Caco-2 (cell line): Measurements from ENCODE around the gene CDH13. TPM values are rescaled to one million over a fixed set of nuclear protein-coding genes. Genes with fewer than 3 reads are reported as not detected.

Source experiments
- BruUV-seq: library from RNA; stranded (reverse); fragments of 400-500 nt; replicated peaks from 2 replicates; lab custom pipeline; 2021; lab: Mats Ljungman, UMichigan
- CTCF ChIA-PET: fragments of 300-600 bp; sonication (Branson Sonifier 250); formaldehyde crosslinking; loops from one replicate; lab custom pipeline; 2022; ENCODE audit warnings: antibody characterized with exemption; lab: Charles Lee
- POLR2A ChIA-PET: fragments of 300-600 bp; sonication (Branson Sonifier 250); formaldehyde crosslinking; loops from one replicate; lab custom pipeline; 2022; ENCODE audit warnings: antibody characterized with exemption; lab: Charles Lee
- DNase-seq, 2 experiments: peaks; one replicate each; pipeline versions ENCODE4 v3.0.0 to v3.0.0-alpha.2; 2020 to 2022
- H3K27me3 ChIP-seq: replicated peaks from 2 replicates; pipeline ENCODE4 v1.6.0; 2011; ENCODE audit warnings: low read length; ENCODE audit not compliant: control insufficient read depth, insufficient read depth
- H3K36me3 ChIP-seq: 2 replicates; pipeline ENCODE4 v1.5.1; 2011; ENCODE audit warnings: low read length; ENCODE audit not compliant: control insufficient read depth, insufficient read depth
- H3K4me1 ChIP-seq: fragments of 250-450 bp; sonication (Bioruptor Pico); 2 replicates; pipeline ENCODE4 v1.5.1; 2020; ENCODE audit warnings: mild to moderate bottlenecking
- H3K4me3 ChIP-seq: 2 replicates; pipeline ENCODE4 v1.5.1; 2011; ENCODE audit warnings: low read depth, mild to moderate bottlenecking, control low read depth, low read length
- H3K9me3 ChIP-seq: fragments of 250-450 bp; sonication (Bioruptor Pico); 2 replicates; pipeline ENCODE4 v1.5.1; 2020; ENCODE audit warnings: mild to moderate bottlenecking, moderate library complexity
- H3K27ac Mint-ChIP-seq: one replicate; pipeline ENCODE4 v1.8.0; 2022; ENCODE audit warnings: mixed read lengths; ENCODE audit not compliant: unreplicated experiment
- H3K27me3 Mint-ChIP-seq: one replicate; pipeline ENCODE4 v1.8.0; 2022; ENCODE audit warnings: mixed read lengths; ENCODE audit not compliant: insufficient read depth, unreplicated experiment
- H3K36me3 Mint-ChIP-seq: one replicate; pipeline ENCODE4 v1.8.0; 2022; ENCODE audit warnings: mild to moderate bottlenecking, mixed read lengths; ENCODE audit not compliant: insufficient read depth, unreplicated experiment
- H3K4me1 Mint-ChIP-seq: one replicate; pipeline ENCODE4 v1.8.0; 2022; ENCODE audit warnings: low read depth, mixed read lengths; ENCODE audit not compliant: unreplicated experiment
- H3K4me3 Mint-ChIP-seq: one replicate; pipeline ENCODE4 v1.8.0; 2022; ENCODE audit warnings: mild to moderate bottlenecking, moderate library complexity, mixed read lengths; ENCODE audit not compliant: unreplicated experiment
- H3K9me3 Mint-ChIP-seq: one replicate; pipeline ENCODE4 v1.8.0; 2022; ENCODE audit warnings: mixed read lengths; ENCODE audit not compliant: unreplicated experiment
- CTCF ChIP-seq, 2 experiments: fragments of 200-600 bp in 1 of 2; IDR thresholded peaks; 1 replicate in 1 of 2; 2 replicates in 1 of 2; pipeline versions ENCODE4 v1.5.1 to v1.8.0; 2011 to 2022; ENCODE audit warnings: antibody characterized with exemption in 1 of 2, control low read depth in 1 of 2, inconsistent platforms in 1 of 2, low read depth in 1 of 2, low read length in 1 of 2, mild to moderate bottlenecking in 1 of 2, moderate library complexity in 1 of 2; ENCODE audit not compliant: insufficient read depth in 1 of 2, severe bottlenecking in 1 of 2, unreplicated experiment in 1 of 2
- intact Hi-C: fragments of 100-400 bp; cut with micrococcal nuclease; formaldehyde crosslinking; loops from one replicate; pipeline ENCODE4 v1.10.0; 2022; ENCODE audit not compliant: unreplicated experiment
- total RNA-seq: library from RNA; stranded (reverse); gene quantifications from 2 replicates; pipeline ENCODE4 v1.2.3, GENCODE V29; 2022

CDH13 gene
- total RNA-seq, 1 experiment from 2014 or later, result 2.2 TPM

GRCh38 chr16:83581994-83582747 lies 955.4 kb downstream of the CDH13 start:
- no TSS peak for BruUV-seq
- no peak overlapping the region for H3K27ac Mint-ChIP-seq
- no peaks in the 10 kb centered on the region for H3K27me3 ChIP-seq
- intact Hi-C loops, result loop anchor here (10.0 kb wide), 1 partner anchor 83 kb away; no protein-coding TSS in a partner anchor
- ChIA-PET POLR2A (no interaction called here), CTCF (no interaction called here)
- H3K36me3 ChIP-seq, result no peaks in the 10 kb centered on the region
- peaks cover 27% of the 10 kb centered on the region for H3K27me3 Mint-ChIP-seq
- H3K4me3 ChIP-seq, result no peak overlapping the region
- H3K9me3 Mint-ChIP-seq, result no peaks in the 10 kb centered on the region
- no peaks in the 10 kb centered on the region for H3K4me1 ChIP-seq
- H3K9me3 ChIP-seq, result no peaks in the 10 kb centered on the region
- TF ChIP-seq CTCF (IDR thresholded peaks at IDR 0.05; ENCODE audit: insufficient read depth in 1 of 2, low read depth in 1 of 2, low read length in 1 of 2, severe bottlenecking in 1 of 2, unreplicated experiment in 1 of 2), result no peak
- no peaks in the 10 kb centered on the region for H3K4me1 Mint-ChIP-seq
- no peaks in the 10 kb centered on the region for H3K36me3 Mint-ChIP-seq
- DNase-seq, result no peak
- no peak overlapping the region for H3K4me3 Mint-ChIP-seq

GRCh38 chr16:83586036-83586435 lies 959.3 kb downstream of the CDH13 start:
- Histone ChIP-seq H3K27me3 (no peaks in the 10 kb centered on the region), H3K36me3 (no peaks in the 10 kb centered on the region), H3K4me1 (no peaks in the 10 kb centered on the region), H3K4me3 (no peak overlapping the region), H3K9me3 (no peaks in the 10 kb centered on the region)
- DNase-seq, result no peak
- POLR2A ChIA-PET, result interaction anchor here (0.5 kb wide), 1 partner anchor 937 kb away, joined by 5 read pairs; no protein-coding TSS in a partner anchor
- Mint-ChIP-seq H3K27me3 (peaks cover 33% of the 10 kb centered on the region), H3K9me3 (no peaks in the 10 kb centered on the region), H3K36me3 (no peaks in the 10 kb centered on the region), H3K4me1 (no peaks in the 10 kb centered on the region), H3K27ac (no peak overlapping the region), H3K4me3 (no peak overlapping the region)
- intact Hi-C loops, result loop anchor here (10.0 kb wide), 1 partner anchor 79 kb away; no protein-coding TSS in a partner anchor
- no peak for TF ChIP-seq CTCF (IDR thresholded peaks at IDR 0.05; ENCODE audit: insufficient read depth in 1 of 2, low read depth in 1 of 2, low read length in 1 of 2, severe bottlenecking in 1 of 2, unreplicated experiment in 1 of 2)
- CTCF ChIA-PET, result no interaction called here
- no TSS peak for BruUV-seq

GRCh38 chr16:83586461-83587200 lies 959.9 kb downstream of the CDH13 start:
- Mint-ChIP-seq H3K4me3 (no peak overlapping the region), H3K27ac (no peak overlapping the region), H3K9me3 (no peaks in the 10 kb centered on the region), H3K27me3 (peaks cover 37% of the 10 kb centered on the region), H3K36me3 (no peaks in the 10 kb centered on the region), H3K4me1 (no peaks in the 10 kb centered on the region)
- no peak for TF ChIP-seq CTCF (IDR thresholded peaks at IDR 0.05; ENCODE audit: insufficient read depth in 1 of 2, low read depth in 1 of 2, low read length in 1 of 2, severe bottlenecking in 1 of 2, unreplicated experiment in 1 of 2)
- POLR2A ChIA-PET, result interaction anchor here (0.5 kb wide), 1 partner anchor 937 kb away, joined by 5 read pairs; no protein-coding TSS in a partner anchor
- Histone ChIP-seq H3K9me3 (no peaks in the 10 kb centered on the region), H3K27me3 (no peaks in the 10 kb centered on the region), H3K4me3 (no peak overlapping the region), H3K36me3 (no peaks in the 10 kb centered on the region), H3K4me1 (no peaks in the 10 kb centered on the region)
- CTCF ChIA-PET, result no interaction called here
- intact Hi-C loops, result loop anchor here (10.0 kb wide), 1 partner anchor 78 kb away; no protein-coding TSS in a partner anchor
- no TSS peak for BruUV-seq
- no peak for DNase-seq
